GM13976 (cell line): ENCODE measurements around the gene PRAC1.

ENCODE experiments used
- DNase-seq: peaks from one replicate; pipeline ENCODE4 v3.0.0; 2012; ENCODE audit warnings: low spot score
- CTCF ChIP-seq: IDR thresholded peaks from 2 replicates; pipeline ENCODE4 v1.5.1; 2012; ENCODE audit warnings: borderline replicate concordance, mild to moderate bottlenecking; ENCODE audit not compliant: insufficient read depth; ENCODE audit errors: extremely low read depth, missing control alignments, control extremely low read depth
- in situ Hi-C: fragments of 300-500 bp; cut with MboI; formaldehyde crosslinking; loops from one replicate; pipeline ENCODE4 v1.12.0; 2022; ENCODE audit warnings: low sequenced_read_pairs, mixed read lengths, inconsistent platforms; ENCODE audit not compliant: unreplicated experiment

The PRAC1 gene

DNA sequence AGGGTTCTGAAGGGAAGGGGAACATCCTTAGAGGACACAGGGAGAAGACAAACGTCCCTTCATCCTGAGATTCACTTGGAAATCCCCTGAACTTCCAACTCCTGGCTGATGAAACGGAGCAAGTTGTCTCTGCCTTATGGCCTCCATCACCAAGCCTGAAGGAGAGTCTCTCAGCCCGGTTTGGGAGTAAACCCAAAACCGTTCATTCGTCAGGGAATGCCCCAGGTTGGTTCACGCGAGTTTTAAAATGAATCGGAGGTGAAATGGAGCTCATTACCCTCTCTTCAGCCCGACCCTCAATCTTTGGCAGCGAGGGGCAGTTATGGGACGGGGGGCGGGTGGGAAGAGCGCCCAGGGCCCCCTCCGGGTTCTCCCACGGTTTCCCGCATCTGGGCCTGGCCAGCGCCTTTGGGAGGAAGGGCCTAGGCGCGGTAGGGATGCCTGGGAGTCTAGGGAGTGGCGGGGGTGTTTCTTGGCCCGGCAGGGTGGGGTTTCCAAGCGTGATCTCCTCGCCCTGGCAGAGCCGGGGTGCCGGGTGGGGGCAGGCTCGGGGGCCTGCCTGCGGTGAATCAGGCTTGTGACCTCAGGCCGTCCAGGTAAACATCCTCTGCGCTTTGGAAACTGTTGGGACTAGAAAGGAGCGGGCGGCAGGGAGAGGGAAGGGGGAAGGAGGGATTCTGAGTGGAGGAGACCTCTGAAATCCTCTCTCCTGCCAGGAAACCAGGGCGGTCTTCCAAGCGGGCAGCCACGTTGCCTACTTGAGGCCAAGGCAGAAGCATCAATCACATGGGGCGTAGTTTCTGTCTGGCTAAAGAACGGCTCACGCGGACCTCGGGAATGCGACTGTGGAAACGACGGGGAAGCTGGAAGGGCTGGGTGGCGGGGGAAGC is 30.3 kb upstream of the PRAC1 start:
- in situ Hi-C loops: no loop called here
- no peak for TF ChIP-seq CTCF
- DNase-seq: no peak

GRCh38 chr17:48751733-48752398 is 29.5 kb upstream of the PRAC1 start:
- TF ChIP-seq CTCF: no peak
- DNase-seq: no peak
- in situ Hi-C loops: no loop called here

GRCh38 chr17:48751172-48751571 is 28.9 kb upstream of the PRAC1 start:
- no peak for TF ChIP-seq CTCF
- in situ Hi-C loops: no loop called here
- DNase-seq: no peak

DNA sequence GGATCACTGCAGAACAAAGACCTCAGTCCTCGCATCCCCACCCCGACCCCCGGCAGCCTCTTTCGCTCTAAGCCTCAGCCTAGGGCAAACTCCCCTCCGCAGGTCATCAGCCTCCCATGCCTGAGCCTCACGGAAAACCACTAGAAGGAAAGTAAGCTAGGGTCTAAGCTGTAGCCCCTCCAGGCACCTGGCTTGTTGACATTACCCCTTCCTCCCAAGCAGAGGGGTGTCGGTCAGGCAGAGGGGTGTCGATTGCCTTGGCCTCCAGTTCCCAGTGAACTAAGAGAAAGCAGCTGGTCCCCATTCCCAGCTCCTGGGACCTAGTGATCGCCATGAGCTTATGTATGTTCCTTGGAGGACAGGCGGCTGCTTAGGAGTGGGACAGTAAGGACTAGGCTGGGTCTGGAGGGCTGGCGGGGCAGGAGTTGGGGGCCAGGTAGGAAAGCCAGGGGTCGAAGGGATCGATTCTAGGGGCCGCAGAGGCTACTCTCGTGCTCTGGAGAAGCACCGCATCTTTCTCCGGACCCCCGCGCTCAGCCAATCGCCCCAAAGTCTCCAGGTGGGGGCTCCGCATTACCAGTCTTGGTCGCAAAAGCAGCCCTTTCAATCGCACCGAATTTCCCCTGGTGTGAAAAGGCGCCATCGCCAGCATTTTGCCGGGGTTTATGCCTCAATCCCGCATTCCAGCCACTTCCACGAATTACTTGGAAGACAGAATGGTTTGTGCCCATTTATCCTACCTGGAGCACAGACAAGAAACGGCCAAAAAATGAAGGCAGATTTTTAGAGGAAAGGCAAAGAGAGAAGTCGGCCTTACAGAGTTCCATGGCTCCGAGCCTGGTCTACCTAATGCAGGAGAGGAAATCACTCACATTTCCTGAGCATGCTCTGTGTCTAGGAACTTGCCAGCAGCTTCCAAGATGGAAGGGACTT is 27.6 kb upstream of the PRAC1 start:
- no peak for TF ChIP-seq CTCF
- DNase-seq: no peak
- in situ Hi-C loops: no loop called here

- DNase-seq: no peak
- in situ Hi-C loops: no loop called here
- TF ChIP-seq CTCF: no peak
Measured at GRCh38 chr17:48748718-48749566, 26.6 kb upstream of the PRAC1 start.
